Measurements from ENCODE around the gene GFI1B.
"Not testable (repeated sequence)": the region's sequence is repeated elsewhere in the genome, so short reads cannot be mapped to it uniquely, and the experiment has no call there.

The GFI1B gene

DNA sequence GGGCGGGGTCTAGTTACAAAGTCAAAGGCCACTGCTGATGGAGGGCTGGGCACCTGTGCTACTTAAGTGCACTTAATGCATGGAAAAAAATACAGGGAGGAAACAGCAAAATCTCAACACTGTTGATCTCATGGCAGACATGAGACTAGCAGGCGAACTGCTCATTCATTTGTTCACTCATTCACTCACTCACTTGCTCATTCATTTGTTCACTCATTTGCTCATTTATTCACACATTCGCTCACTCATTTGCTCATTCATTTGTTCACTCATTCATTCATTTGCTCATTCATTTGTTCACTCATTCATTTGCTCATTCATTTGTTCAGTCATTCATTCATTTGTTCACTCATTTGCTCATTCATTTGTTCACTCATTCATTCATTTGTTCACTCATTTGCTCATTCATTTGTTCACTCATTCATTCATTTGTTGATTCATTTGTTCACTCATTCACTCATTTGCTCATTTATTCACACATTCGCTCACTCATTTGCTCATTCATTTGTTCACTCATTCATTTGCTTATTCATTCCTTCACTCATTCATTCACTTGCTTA, 11.6 kb downstream of the GFI1B start:
- Histone ChIP-seq H3K36me3 (ENCODE audit: control insufficient read depth in 4 of 4, insufficient read depth in 4 of 4, low read length in 3 of 4) (peaks cover 14 to 64% (median 50%) of the 10 kb centered on the region in 4 experiments), H3K4me1 (ENCODE audit: control extremely low read depth in 1 of 4, control insufficient read depth in 4 of 4, insufficient read depth in 4 of 4, low read length in 3 of 4) (peaks cover 17 to 77% (median 72%) of the 10 kb centered on the region in 4 experiments)
- CTCF ChIA-PET: interaction anchor here (1.5 to 10.7 kb wide), 4 partner anchors 10 to 33 kb away, joined by 3 to 144 read pairs (median 48); partner anchors contain the start of gene GFI1B
- H3K27me3 ChIP-seq (replicated peaks in 2 of 5; ENCODE audit: control insufficient read depth in 4 of 5, insufficient read depth in 5 of 5, low read length in 4 of 5); H3K27ac ChIP-seq (ENCODE audit: insufficient read depth in 1 of 2, low read depth in 1 of 2, low read length in 2 of 2, poor library complexity in 1 of 2, severe bottlenecking in 2 of 2); POLR2A ChIA-PET; H3K9me3 ChIP-seq (ENCODE audit: control extremely low read depth in 1 of 5, control insufficient read depth in 4 of 5, insufficient read depth in 2 of 5, low read depth in 1 of 5, low read length in 4 of 5); H3K4me3 ChIP-seq (ENCODE audit: control insufficient read depth in 1 of 7, extremely low read depth in 1 of 7, insufficient read depth in 4 of 7, low read depth in 2 of 7, low read length in 6 of 7): not testable (repeated sequence)
- peak; percentile 65 to 91 (median 82) for DNase-seq
- WGBS (ENCODE audit: insufficient coverage): 90% methylated on average over 4 of the region's 4 CpGs

DNA sequence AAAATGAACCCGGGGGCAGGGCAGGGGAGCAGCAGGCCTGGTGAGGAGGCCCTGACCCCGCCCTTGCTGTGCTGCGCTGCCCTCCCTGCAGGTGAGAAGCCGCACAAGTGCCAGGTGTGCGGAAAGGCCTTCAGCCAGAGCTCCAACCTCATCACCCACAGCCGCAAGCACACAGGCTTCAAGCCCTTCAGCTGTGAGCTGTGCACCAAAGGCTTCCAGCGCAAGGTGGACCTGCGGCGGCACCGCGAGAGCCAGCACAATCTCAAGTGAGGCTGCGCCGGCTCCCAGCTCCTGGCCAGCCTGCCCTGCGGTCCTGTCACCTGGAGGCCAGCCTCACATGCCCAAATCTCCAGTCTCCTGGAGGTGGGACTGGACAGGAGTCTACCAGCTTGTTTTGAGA, 12.3 kb downstream of the GFI1B start:
- Histone ChIP-seq H3K36me3 (ENCODE audit: control insufficient read depth in 4 of 4, insufficient read depth in 4 of 4, low read length in 3 of 4) (peaks cover 14 to 64% (median 50%) of the 10 kb centered on the region in 4 experiments), H3K4me1 (ENCODE audit: control extremely low read depth in 1 of 4, control insufficient read depth in 4 of 4, insufficient read depth in 4 of 4, low read length in 3 of 4) (peaks cover 17 to 77% (median 72%) of the 10 kb centered on the region in 4 experiments), H3K27me3 (replicated peaks in 2 of 5; ENCODE audit: control insufficient read depth in 4 of 5, insufficient read depth in 5 of 5, low read length in 4 of 5) (no peaks in the 10 kb centered on the region), H3K9me3 (ENCODE audit: control extremely low read depth in 1 of 5, control insufficient read depth in 4 of 5, insufficient read depth in 2 of 5, low read depth in 1 of 5, low read length in 4 of 5) (no peaks in the 10 kb centered on the region), H3K4me3 (ENCODE audit: control insufficient read depth in 1 of 7, extremely low read depth in 1 of 7, insufficient read depth in 4 of 7, low read depth in 2 of 7, low read length in 6 of 7) (peak overlapping the region in 1 of 7 experiments; percentile 1), H3K27ac (ENCODE audit: insufficient read depth in 1 of 2, low read depth in 1 of 2, low read length in 2 of 2, poor library complexity in 1 of 2, severe bottlenecking in 2 of 2) (no peak overlapping the region)
- POLR2A ChIA-PET: interaction anchor here (1.2 kb wide), 1 partner anchor 13 kb away, joined by 6 read pairs; no protein-coding TSS in a partner anchor
- 100% methylated on average over 14 of the region's 14 CpGs for WGBS (ENCODE audit: insufficient coverage)
- CTCF ChIA-PET: interaction anchor here (1.5 to 10.7 kb wide), 4 partner anchors 11 to 32 kb away, joined by 3 to 144 read pairs (median 48); partner anchors contain the start of gene GFI1B
- DNase-seq: no peak

DNA sequence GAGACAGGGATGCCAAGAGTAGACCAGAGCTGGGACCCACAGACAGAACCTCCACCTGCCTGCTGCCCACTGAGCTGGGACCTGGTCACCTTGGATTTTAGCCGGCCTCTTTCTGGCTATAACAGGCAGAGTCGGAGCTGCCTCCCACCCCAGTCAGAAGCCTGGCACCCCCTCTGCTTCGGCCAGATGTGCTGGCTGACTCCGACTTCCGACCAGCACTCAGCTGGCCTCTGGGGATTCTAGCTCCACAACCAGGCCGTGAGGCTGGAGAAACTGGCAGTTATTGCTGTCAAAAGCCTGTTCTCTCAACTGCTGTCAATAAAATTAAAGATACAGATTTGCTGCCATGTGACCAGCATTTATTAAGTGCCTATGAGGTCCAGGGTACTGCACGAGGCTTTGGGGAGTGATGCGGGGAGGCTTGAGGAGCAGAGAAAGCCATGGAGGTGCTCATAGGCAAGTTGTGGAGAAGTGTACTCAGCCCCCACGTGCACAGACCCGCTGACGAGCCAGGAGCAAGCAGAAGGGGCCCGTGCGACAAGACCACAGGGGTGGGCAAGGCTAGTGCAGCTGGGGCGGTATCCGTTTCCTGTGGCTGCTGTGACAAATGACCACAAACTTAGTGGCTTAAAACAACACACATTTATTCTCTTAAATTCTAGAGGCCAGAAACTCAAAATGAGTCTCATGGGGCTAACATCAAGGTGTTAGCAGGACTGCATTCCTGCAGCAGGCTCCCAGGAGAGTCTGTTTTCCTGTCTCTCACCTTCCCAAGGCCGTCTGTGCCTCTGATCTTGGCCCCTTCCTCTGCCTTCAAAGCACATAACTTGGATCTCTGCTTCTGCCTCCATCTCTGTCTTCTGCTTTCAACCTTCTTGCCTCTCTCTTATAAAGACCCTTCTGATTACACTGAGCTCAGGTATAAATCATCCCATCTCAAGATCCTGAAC, 13.1 kb downstream of the GFI1B start:
- peak overlapping the region in 5 of 7 experiments; percentile 3 to 46 (median 22) for H3K4me3 ChIP-seq (ENCODE audit: control insufficient read depth in 1 of 7, extremely low read depth in 1 of 7, insufficient read depth in 4 of 7, low read depth in 2 of 7, low read length in 6 of 7)
- H3K27ac ChIP-seq (ENCODE audit: insufficient read depth in 1 of 2, low read depth in 1 of 2, low read length in 2 of 2, poor library complexity in 1 of 2, severe bottlenecking in 2 of 2): peak overlapping the region; percentile 27 to 41
- H3K9me3 ChIP-seq (ENCODE audit: control extremely low read depth in 1 of 5, control insufficient read depth in 4 of 5, insufficient read depth in 2 of 5, low read depth in 1 of 5, low read length in 4 of 5): no peaks in the 10 kb centered on the region
- no peaks in the 10 kb centered on the region for H3K27me3 ChIP-seq (replicated peaks in 2 of 5; ENCODE audit: control insufficient read depth in 4 of 5, insufficient read depth in 5 of 5, low read length in 4 of 5)
- POLR2A ChIA-PET: interaction anchor here (1.2 to 3.9 kb wide), 3 partner anchors 12 to 13 kb away, joined by 6 to 40 read pairs (median 6); partner anchors contain the start of gene GFI1B
- 30% methylated on average over 13 of the region's 16 CpGs for WGBS (ENCODE audit: insufficient coverage)
- H3K36me3 ChIP-seq (ENCODE audit: control insufficient read depth in 4 of 4, insufficient read depth in 4 of 4, low read length in 3 of 4): peaks cover 14 to 63% (median 49%) of the 10 kb centered on the region in 4 experiments
- DNase-seq: peak; percentile 73 to 98 (median 96)
- peaks cover 13 to 77% (median 72%) of the 10 kb centered on the region in 4 experiments for H3K4me1 ChIP-seq (ENCODE audit: control extremely low read depth in 1 of 4, control insufficient read depth in 4 of 4, insufficient read depth in 4 of 4, low read length in 3 of 4)
- CTCF ChIA-PET: interaction anchor here (0.8 to 10.7 kb wide), 5 partner anchors 12 to 31 kb away, joined by 3 to 144 read pairs (median 21); partner anchors contain the start of gene GFI1B

DNA sequence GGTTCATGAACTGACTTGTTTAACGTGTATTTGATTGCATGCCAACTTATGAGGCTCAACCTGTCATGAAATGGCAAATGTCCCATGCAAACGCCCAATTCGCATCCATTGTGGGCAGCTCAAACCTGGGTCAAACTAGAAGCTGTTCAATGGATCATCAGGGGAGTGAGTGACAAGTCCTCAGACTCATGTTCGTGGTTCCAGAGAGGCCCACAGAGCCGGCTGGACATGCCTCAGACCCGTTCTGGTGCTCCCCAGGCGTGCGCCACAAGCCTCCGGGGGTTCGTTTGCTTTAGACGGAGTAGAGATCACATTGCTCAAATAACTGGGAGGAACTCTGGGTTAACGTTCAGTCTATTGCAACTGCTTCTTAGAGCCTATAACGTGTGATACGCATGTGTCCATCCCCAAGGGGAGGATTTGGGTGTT, 15.0 kb downstream of the GFI1B start:
- CTCF ChIA-PET: interaction anchor here (0.8 to 10.7 kb wide), 4 partner anchors 11 to 140 kb away, joined by 3 to 144 read pairs (median 40); partner anchors contain the start of gene GFI1B
- Histone ChIP-seq H3K4me1 (ENCODE audit: control extremely low read depth in 1 of 4, control insufficient read depth in 4 of 4, insufficient read depth in 4 of 4, low read length in 3 of 4) (peaks cover 13 to 78% (median 69%) of the 10 kb centered on the region in 4 experiments), H3K27ac (ENCODE audit: insufficient read depth in 1 of 2, low read depth in 1 of 2, low read length in 2 of 2, poor library complexity in 1 of 2, severe bottlenecking in 2 of 2) (no peak overlapping the region), H3K9me3 (ENCODE audit: control extremely low read depth in 1 of 5, control insufficient read depth in 4 of 5, insufficient read depth in 2 of 5, low read depth in 1 of 5, low read length in 4 of 5) (no peaks in the 10 kb centered on the region), H3K36me3 (ENCODE audit: control insufficient read depth in 4 of 4, insufficient read depth in 4 of 4, low read length in 3 of 4) (peaks cover 12 to 45% (median 33%) of the 10 kb centered on the region in 4 experiments), H3K4me3 (ENCODE audit: control insufficient read depth in 1 of 7, extremely low read depth in 1 of 7, insufficient read depth in 4 of 7, low read depth in 2 of 7, low read length in 6 of 7) (no peak overlapping the region), H3K27me3 (replicated peaks in 2 of 5; ENCODE audit: control insufficient read depth in 4 of 5, insufficient read depth in 5 of 5, low read length in 4 of 5) (no peaks in the 10 kb centered on the region)
- DNase-seq: no peak
- WGBS (ENCODE audit: insufficient coverage): 69% methylated on average over 12 of the region's 14 CpGs
- POLR2A ChIA-PET: interaction anchor here (0.7 to 3.9 kb wide), 3 partner anchors 10 to 70 kb away, joined by 3 to 40 read pairs (median 6); partner anchors contain the start of gene GFI1B

DNA sequence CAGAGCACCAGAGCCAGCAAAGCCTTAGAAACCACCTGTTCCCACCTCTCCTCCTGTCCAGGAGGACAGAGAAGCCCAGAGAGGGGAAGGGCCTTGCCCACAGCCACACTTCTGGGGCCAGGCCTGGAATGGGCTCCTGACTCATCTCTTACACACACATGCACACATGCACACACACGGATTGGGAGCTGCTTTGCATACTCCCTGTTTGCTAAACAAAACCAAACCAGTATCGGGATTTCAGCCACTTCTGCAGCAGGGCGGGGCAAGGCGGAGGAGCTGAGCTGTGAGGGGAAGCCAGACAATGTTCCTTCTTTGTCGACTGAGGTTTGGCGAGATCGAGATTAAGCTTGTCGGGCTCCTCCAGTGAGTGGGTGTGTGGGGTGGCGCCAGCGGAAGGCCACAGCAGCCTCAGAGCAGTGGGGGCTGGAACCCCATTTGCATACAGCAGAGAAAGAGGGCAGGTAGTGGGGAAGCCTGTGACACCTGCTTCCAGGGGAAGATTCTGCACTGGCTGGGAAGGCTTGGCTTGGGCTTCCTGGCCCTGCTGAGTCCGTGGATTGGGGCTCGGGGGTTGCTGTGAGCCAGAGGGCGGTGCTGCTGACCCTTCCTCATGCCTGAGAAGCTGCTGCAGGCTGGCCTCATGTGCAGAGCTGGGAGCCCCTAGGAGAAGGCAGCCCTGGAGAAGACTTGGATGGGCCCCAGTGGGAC, 16.1 kb downstream of the GFI1B start:
- Histone ChIP-seq H3K4me3 (ENCODE audit: control insufficient read depth in 1 of 7, extremely low read depth in 1 of 7, insufficient read depth in 4 of 7, low read depth in 2 of 7, low read length in 6 of 7) (peak overlapping the region in 3 of 7 experiments; percentile 25 to 39 (median 30)), H3K36me3 (ENCODE audit: control insufficient read depth in 4 of 4, insufficient read depth in 4 of 4, low read length in 3 of 4) (peaks cover 7 to 34% (median 24%) of the 10 kb centered on the region in 4 experiments), H3K27me3 (replicated peaks in 2 of 5; ENCODE audit: control insufficient read depth in 4 of 5, insufficient read depth in 5 of 5, low read length in 4 of 5) (no peaks in the 10 kb centered on the region), H3K4me1 (ENCODE audit: control extremely low read depth in 1 of 4, control insufficient read depth in 4 of 4, insufficient read depth in 4 of 4, low read length in 3 of 4) (peaks cover 16 to 89% (median 79%) of the 10 kb centered on the region in 4 experiments), H3K27ac (ENCODE audit: insufficient read depth in 1 of 2, low read depth in 1 of 2, low read length in 2 of 2, poor library complexity in 1 of 2, severe bottlenecking in 2 of 2) (peak overlapping the region in 1 of 2 experiments; percentile 63), H3K9me3 (ENCODE audit: control extremely low read depth in 1 of 5, control insufficient read depth in 4 of 5, insufficient read depth in 2 of 5, low read depth in 1 of 5, low read length in 4 of 5) (no peaks in the 10 kb centered on the region)
- WGBS (ENCODE audit: insufficient coverage): 8% methylated on average over 13 of the region's 13 CpGs
- ChIA-PET CTCF (interaction anchor here (1.2 to 10.7 kb wide), 3 partner anchors 10 to 29 kb away, joined by 15 to 144 read pairs (median 76); partner anchors contain the start of gene GFI1B), POLR2A (interaction anchor here (3.9 kb wide), 1 partner anchor 9 kb away, joined by 40 read pairs; no protein-coding TSS in a partner anchor)
- DNase-seq: peak; percentile 69 to 88 (median 74)

DNA sequence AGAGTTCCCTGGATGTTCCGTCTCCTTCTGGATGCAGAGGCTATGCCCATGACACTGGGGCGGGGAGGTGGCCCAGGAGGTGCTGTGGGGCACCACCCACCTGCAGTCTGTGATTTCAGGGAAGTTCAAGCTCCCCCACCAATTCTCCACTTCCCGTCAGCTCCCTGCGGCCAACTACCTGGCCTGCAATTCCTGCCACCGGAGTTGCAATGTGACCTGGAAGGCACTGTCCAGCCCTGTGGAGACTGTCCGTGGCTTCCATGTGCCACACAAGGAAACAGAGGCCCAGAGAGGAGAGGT, 16.6 kb downstream of the GFI1B start:
- WGBS (ENCODE audit: insufficient coverage): 93% methylated on average over 6 of the region's 6 CpGs
- Histone ChIP-seq H3K36me3 (ENCODE audit: control insufficient read depth in 4 of 4, insufficient read depth in 4 of 4, low read length in 3 of 4) (peaks cover 6 to 31% (median 20%) of the 10 kb centered on the region in 4 experiments), H3K27ac (ENCODE audit: insufficient read depth in 1 of 2, low read depth in 1 of 2, low read length in 2 of 2, poor library complexity in 1 of 2, severe bottlenecking in 2 of 2) (peak overlapping the region in 1 of 2 experiments; percentile 63), H3K9me3 (ENCODE audit: control extremely low read depth in 1 of 5, control insufficient read depth in 4 of 5, insufficient read depth in 2 of 5, low read depth in 1 of 5, low read length in 4 of 5) (no peaks in the 10 kb centered on the region), H3K4me1 (ENCODE audit: control extremely low read depth in 1 of 4, control insufficient read depth in 4 of 4, insufficient read depth in 4 of 4, low read length in 3 of 4) (peaks cover 16 to 91% (median 84%) of the 10 kb centered on the region in 4 experiments), H3K27me3 (replicated peaks in 2 of 5; ENCODE audit: control insufficient read depth in 4 of 5, insufficient read depth in 5 of 5, low read length in 4 of 5) (no peaks in the 10 kb centered on the region), H3K4me3 (ENCODE audit: control insufficient read depth in 1 of 7, extremely low read depth in 1 of 7, insufficient read depth in 4 of 7, low read depth in 2 of 7, low read length in 6 of 7) (no peak overlapping the region)
- DNase-seq: no peak
- ChIA-PET POLR2A (interaction anchor here (3.9 kb wide), 1 partner anchor 8 kb away, joined by 40 read pairs; no protein-coding TSS in a partner anchor), CTCF (interaction anchor here (1.2 to 10.7 kb wide), 3 partner anchors 9 to 28 kb away, joined by 15 to 144 read pairs (median 76); partner anchors contain the start of gene GFI1B)

Measured in common myeloid progenitor, CD34-positive (primary cell).